Stimulated activated CD8-positive, alpha-beta memory T cell treated with anti-CD3 and anti-CD28 coated beads, Interleukin-7, amount 100 ng/mL, for 1 hour (primary cell): Measurements from ENCODE around the gene PSORS1C2.

Experiments
- DNase-seq, 2 donors: peaks; one replicate each; pipeline ENCODE4 v3.0.0-alpha.2; 2020; ENCODE audit warnings: low read depth in 2 of 2

The PSORS1C2 gene

DNA sequence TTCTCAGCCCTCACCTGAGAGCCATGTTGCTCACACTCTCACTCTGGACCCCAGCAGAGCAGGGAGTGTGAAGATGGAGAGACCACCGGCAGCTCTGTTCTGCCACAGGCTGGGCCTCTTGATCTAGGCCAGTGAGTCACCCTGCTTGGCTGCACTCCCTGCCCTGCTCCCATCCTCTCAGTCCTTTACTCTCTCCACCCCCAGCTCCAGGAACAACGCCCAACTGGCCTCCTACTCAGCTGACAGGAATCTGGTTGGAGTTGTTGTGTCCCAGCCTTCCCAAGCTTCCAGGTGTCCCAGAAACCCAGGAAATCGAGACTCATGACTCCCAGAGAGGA is 24.4 kb downstream of the PSORS1C2 start, which contains the start of gene PSORS1C1:
Gene PSORS1C1 (plus strand): TSS at position 260 of the 338 bp plus-strand sequence. CDS start 14,833 bp downstream, outside the sequence.
- no peak for DNase-seq

DNA sequence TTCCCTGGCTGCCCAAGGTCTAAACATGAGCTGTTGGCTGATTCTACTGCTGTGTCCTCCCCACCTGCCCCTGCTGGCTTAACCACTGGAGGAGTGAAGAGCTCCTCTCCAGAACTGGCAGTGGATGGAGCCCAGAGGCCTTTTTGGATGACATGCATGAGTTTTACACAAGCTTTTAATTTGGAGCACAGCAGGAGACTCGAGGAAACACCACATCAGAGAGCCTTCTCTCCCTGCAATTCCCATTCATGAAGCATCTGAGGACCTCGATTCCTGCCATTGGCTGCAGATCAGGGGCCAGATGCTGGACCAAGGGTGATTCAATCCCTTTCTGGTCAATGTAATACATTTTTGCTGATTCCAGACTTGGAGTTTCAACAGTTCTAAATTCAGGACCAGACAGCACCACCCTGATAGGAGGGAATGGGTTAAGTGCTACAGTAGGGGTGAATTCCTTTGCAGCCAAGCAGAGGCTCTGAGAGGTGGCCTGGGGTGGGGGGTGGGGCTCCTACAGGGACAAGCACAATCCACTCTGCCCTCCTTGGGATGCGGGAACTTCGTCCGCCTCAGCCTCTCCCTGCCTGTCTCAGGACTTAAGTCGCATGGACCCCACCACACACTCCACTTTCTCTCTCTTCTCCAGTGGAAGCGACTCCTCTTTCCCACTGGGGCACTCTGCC is 24.9 kb downstream of the PSORS1C2 start:
- DNase-seq, result no peak

DNA sequence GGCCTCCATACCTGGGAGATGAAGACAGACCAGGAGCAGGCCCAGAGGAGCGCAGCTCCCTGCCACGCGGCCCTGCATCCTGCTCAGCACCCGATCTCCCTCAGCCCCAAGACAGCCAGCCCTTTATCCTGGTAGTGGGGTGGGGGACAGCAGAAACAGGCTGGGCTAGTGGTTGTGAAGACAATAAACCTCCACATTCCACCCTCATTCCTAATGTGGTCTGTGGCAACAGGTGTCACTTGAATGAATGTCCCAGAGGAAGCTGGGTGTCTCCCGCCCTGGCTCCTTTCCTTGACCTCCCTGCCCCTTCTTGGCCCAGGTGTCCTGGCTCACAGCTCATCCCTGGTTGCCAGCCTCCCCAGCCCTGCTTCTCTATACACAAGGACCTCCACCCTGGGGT is 26.4 kb downstream of the PSORS1C2 start, which contains the start of gene C6orf15:
Gene C6orf15 (minus strand): TSS at position 98 of the 400 bp plus-strand sequence. CDS start 20 bp downstream, at position 78.
- DNase-seq, result no peak

DNA sequence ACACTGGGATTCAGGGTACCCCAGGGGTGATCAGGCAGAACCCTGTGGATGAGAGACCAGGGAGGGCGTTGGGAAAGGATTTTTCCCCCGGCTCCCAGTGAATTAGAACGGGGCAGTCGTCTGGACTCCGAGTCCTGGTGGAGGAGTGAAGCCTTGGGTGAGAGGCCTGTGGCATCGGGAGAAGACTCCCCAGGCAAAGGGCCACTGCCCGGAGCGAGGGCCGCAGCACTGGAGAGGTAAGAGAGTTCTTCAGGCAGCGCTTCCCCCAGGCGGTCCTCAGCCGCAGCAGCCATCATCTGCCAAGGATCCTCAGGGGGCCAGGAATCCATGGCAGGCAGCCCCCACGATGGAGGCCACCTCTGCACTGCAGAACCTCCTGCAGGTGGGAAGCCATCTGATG is 27.2 kb downstream of the PSORS1C2 start:
- DNase-seq, result no peak

DNA sequence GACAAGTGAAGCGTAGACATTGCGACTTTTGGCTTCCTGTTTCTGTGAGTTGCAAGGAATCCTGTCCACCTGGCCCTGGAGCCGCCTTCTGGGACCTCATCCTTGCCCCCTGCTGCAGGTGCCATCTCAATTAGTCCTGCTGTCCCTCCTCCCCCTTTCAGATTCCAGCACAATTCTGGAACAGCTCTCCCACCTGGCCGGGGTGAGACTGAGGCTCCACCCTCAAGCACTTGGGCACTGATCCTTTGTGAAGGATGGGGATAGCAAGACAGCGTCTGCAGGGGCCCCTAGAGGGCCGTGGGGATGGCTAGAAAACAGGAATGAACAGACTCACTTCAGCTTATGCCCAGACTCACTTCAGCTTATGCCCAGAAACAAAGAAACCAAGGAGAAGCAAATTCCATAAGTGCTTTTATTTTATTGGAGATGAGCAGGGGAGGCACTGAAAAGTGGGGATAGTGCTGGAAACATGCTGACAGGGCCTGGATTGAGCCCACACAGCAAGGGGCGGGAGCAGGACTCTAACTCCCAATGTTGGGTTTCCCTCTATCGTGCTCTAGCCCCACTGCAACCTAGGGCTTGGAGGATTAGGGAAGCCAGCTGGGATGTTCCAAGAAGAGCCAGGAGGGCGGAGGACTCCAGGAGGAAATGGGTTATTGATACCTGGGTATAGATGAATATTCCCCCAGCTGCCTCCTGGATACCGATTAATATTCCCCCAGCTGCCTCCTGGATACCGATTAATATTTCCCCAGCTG is 27.9 kb downstream of the PSORS1C2 start:
- no peak for DNase-seq

DNA sequence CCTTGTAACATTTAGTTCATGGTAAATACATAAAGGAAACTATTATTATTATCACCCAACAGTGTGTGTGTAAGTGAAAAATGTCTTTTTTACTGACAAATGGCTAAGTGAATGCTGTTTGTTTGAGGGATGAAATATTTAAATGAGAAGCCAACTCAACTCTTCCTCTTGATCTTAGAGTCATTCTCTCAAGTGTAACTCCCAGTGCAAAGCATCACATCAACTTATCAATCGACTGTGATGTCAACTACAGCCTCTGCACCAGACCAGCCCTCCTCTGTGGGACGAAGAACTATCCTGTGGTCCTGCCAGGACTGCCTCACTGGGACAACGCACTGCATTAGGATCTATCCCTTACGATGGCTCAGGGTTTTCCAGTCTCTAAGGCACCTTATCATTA is 31.8 kb downstream of the PSORS1C2 start:
- no peak for DNase-seq

DNA sequence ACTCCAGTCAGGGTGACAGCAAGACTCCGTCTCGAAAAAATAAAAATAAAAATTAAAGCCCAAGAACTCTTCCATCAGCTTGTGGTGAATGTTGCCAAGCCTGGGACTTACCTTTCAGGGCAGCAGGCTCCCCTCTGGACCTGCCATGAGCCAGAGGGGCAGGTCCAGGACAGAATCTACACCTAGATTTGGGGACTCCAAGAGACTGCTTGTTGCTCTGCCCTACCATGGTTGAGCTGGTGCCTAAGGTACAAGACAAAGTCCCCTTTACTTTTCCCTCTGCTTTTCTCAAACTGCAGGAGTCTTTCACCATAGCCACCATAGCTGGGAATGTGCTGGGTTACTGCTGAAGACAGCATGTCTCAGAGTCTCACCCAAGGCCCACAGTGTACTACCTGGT is 35.7 kb downstream of the PSORS1C2 start:
- no peak for DNase-seq

DNA sequence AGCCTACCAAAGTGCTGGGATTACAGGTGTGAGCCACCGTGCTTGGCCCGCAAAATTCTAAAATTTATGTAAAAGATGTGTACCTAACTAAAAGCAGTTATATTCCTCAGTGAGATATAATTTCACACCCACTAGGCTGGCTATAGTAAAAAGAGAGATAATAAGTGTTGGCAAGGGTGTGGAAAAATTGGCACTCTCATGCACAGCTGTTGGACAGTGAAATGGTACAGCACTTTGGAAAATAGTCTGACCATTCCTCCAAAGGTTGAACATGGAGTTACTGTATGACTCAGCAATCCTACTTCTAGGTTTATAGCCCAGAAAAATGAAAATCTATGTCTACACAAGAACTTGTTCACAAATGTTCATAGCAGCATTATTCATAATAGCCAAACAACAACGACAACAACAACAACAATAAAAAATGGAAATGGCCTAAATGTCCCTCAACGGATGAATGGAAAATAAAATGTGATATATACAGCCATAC is 40.4 kb downstream of the PSORS1C2 start:
- no peak for DNase-seq

DNA sequence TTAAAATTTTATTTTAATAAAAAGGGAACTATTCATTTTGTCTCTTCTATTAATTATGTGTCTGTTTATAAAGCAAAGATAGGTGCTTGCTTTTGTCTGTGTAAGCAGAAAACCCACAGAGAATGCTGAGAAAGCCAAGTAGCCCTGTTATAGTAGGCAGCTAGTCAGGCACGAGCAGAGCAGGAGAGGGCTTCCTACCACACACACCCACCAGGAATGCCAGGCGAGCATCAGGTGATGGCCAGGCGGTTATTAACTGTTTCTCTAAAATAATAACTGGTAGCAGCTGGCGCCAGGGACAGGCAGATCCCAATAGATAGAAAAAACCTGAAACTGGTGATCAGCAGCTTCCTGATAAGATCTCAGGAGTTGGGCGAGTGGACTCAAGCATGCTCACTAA is 42.2 kb downstream of the PSORS1C2 start:
- no peak for DNase-seq

DNA sequence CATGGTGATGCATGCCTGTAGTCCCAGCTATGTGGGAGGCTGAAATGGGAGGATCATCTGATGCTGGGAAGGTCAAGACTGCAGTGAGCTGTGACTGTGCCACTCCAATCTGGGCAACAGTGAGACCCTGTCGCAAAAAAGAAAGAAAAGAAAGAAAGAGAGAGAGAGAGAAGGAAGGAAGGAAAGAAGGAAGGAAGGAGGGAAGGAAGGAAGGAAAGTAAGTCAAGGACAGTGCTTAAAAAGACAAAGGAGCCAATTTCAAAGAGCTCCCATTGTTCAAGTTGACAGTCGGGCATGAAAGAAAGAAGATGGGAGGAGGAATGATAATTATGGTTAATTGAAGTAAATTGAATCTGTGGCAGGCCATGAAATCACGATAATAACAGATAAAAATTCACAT is 42.7 kb downstream of the PSORS1C2 start:
- no peak for DNase-seq

DNA sequence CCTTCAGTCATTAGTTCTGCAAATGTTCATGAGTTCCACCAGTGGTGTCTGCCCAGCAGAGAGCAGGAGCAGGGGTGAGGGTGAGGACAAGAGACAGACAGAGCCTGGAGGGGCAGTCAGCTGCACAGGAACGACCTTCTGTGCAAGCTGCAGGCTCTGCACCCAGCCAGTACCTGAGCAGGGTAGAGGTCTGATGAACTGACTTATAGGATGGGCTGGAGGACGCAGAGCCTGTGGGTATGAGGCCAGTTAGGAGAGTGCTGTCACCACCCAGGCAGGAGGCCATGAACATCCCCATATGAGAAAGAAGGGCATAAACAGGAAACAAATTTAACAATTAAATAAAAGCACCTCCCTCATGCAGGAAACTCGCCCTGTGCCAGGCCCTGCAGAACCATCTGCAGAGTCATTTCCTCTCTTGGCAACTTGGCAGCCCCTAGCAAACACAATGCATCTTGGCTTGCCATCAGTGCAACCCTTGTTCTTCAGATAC is 44.4 kb downstream of the PSORS1C2 start:
- DNase-seq, result peak in 1 of 2 donors; percentile 1

DNA sequence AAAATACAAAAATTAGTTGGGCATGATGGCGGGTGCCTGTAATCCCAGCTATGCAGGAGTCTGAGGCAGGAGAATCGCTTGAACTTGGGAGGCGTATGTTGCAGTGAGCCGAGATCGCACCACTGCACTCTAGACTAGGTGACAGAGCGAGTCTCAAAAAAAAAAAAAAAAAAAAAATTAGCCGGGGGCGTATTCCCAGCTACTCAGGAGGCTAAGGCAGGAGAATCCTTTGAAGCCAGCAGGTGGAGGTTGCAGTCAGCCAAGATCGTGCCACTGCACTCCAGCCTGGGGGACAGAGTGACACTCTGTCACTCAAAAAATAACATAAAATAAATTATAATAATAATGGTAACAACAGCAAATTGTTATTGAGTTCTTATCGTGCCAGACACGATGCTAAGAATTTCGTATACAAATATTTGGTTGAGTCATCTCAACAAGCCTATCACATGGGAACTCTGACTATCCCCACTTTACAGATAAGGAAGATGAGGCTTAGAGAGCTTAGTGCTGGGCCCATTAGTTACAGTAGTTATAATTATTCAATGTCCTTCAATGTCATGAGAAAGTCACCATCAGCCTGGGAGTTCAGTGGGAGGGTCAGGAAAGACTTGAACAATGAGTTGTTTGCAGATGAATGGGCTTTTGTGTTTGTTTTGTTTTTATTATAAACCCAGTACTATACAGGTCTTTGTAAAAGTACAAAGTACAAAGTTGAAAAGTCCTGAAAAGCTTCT is 45.9 kb downstream of the PSORS1C2 start:
- DNase-seq, result no peak

DNA sequence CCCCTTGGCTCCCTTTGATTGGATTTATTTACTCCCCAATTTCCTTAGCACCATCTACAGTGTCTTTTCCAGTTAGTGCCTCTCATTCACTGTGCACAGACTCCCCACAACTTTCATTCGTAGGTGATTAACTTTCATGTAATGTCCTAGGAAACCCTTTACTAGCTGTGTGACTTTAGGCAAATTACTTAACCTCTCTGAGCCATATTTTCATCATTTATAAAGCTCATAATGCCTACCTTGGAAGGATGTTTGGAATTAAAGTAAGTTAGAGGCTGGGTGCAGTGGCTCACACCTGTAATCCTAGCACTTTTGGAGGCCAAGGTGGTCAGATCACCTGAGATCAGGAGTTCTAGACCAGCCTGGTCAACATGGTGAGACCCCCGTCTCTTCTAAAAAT is 46.6 kb downstream of the PSORS1C2 start:
- no peak for DNase-seq

DNA sequence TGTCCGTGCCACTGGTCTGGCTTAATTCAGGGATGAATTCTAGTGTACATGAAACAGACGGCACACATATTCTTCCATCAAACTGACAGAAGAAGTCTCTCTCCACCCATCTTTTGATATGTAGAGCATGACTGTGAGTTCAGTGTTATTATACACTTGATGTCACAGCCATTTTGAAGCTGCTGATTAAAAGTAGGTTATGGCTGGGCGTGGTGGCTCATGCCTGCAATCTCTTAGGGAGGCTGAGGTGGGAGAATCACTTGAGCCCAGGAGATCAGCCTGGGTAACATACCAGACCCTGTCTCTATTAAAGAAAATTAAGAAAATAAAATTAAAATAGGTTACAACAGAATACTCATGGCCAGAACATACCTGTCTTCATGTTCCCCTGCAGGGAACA is 47.2 kb downstream of the PSORS1C2 start:
- DNase-seq, result no peak

DNA sequence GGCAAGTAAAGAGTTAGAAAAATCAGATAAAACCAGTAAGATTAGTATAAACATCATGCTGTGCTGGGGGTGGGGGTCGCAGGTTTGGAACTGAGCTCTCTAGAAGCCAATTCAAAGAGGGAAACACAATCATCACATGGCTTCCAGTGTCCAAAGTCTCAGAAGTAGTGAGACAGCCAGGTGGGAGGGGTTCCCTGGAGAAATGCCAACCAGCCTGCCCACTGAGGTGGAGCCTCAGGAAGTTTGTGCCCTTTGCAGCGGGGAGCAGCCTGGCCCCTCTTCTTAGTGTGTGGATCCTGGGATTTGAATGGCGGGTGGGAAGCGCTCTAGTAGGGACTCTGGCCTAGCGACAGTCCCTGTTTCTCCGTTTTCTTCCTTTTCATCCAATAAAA is 47.9 kb downstream of the PSORS1C2 start:
- no peak for DNase-seq

DNA sequence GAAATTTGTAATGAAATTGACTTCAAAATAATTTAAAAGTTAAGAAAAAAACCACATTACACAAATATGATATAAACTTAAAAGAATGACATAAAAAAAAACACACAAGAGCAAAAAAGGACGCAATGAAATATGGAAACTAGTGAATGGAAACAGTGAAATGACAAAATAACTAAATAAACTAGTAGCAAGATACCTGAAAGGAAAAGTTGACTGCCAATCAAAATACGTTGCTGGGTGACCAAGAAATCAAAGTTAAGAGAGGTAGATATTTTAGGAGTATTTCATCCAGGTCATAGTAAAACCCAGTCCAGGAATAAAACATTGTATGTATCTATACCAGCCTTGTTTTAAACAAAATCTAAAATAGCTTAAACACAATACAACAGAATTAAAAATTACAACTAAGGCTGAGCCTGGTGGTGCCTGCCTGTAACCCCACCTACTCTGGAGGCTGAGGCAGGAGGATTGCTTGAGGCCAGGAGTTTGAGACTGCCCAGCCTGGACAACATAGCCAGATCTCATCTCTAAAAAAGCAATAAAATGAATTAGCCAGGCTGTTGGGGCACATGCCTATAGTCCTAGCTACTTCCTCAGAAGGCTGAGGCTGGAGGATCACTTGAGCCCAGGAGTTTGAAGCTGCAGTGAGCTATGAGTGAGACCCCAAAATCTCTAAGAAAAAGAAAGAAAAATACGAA is 48.4 kb downstream of the PSORS1C2 start:
- no peak for DNase-seq
